Hepatocyte (in vitro differentiated cells): ENCODE measurements around the gene TAAR2.

Experiments used
- CTCF ChIP-seq: fragments of 200-600 bp; sonication (generic); IDR thresholded peaks from 2 replicates; pipeline ENCODE4 v1.5.1; 2016; ENCODE audit warnings: antibody characterized with exemption, mild to moderate bottlenecking; ENCODE audit not compliant: poor library complexity
- EZH2 ChIP-seq: fragments of 200-600 bp; sonication (generic); IDR thresholded peaks from 2 replicates; pipeline ENCODE4 v1.6.1; 2016; ENCODE audit warnings: antibody characterized with exemption, mild to moderate bottlenecking, borderline replicate concordance
- EZH2phosphoT487 ChIP-seq: fragments of 200-600 bp; sonication (generic); IDR thresholded peaks from one replicate; pipeline ENCODE4 v1.6.1; 2018; ENCODE audit warnings: antibody characterized with exemption, mild to moderate bottlenecking, low read depth, moderate library complexity; ENCODE audit not compliant: unreplicated experiment, severe bottlenecking

- TF ChIP-seq CTCF (no peak), EZH2 (no peak), EZH2phosphoT487 (no peak)
These were observed at the start of gene TAAR2 for GRCh38 chr6:132624175-132624574.
